Measurements from ENCODE around the gene ACSM3.
"Not testable (repeated sequence)": the region's sequence is repeated elsewhere in the genome, so short reads cannot be mapped to it uniquely, and the experiment has no call there.

ACSM3 gene

GRCh38 chr16:20784204-20784603 is 20.4 kb downstream of the ACSM3 start:
- H3K27ac ChIP-seq = no peak overlapping the region
- no peak for DNase-seq (ENCODE audit: low read depth, low spot score)
- no peak overlapping the region for H3K4me3 ChIP-seq
- H3K9me3 ChIP-seq (ENCODE audit: low read depth, low read length) = no peaks in the 10 kb centered on the region
- no peak overlapping the region for H3K9ac ChIP-seq (ENCODE audit: insufficient read length)
- H3K36me3 ChIP-seq (ENCODE audit: insufficient read depth, low read length) = no peaks in the 10 kb centered on the region
- TF ChIP-seq POLR2AphosphoS5 (IDR thresholded peaks at IDR 0.05; ENCODE audit: borderline replicate concordance, low read depth, low read length) (no peak), EZH2 (IDR thresholded peaks at IDR 0.05) (no peak), FOXP2 (optimal IDR thresholded peaks at IDR 0.05; ENCODE audit: control extremely low read depth, extremely low read length, insufficient read depth) (no peak)

- Histone ChIP-seq H3K27ac (no peak overlapping the region), H3K9me3 (ENCODE audit: low read depth, low read length) (no peaks in the 10 kb centered on the region), H3K4me3 (no peak overlapping the region), H3K9ac (ENCODE audit: insufficient read length) (no peak overlapping the region), H3K36me3 (ENCODE audit: insufficient read depth, low read length) (no peaks in the 10 kb centered on the region)
- DNase-seq (ENCODE audit: low read depth, low spot score) = no peak
- TF ChIP-seq FOXP2 (optimal IDR thresholded peaks at IDR 0.05; ENCODE audit: control extremely low read depth, extremely low read length, insufficient read depth) (no peak), POLR2AphosphoS5 (IDR thresholded peaks at IDR 0.05; ENCODE audit: borderline replicate concordance, low read depth, low read length) (no peak), EZH2 (IDR thresholded peaks at IDR 0.05) (no peak)
Observed at GRCh38 chr16:20789130-20789529, 25.3 kb downstream of the ACSM3 start.

- TF ChIP-seq EZH2 (IDR thresholded peaks at IDR 0.05) (no peak), FOXP2 (optimal IDR thresholded peaks at IDR 0.05; ENCODE audit: control extremely low read depth, extremely low read length, insufficient read depth) (no peak), POLR2AphosphoS5 (IDR thresholded peaks at IDR 0.05; ENCODE audit: borderline replicate concordance, low read depth, low read length) (no peak)
- no peak for DNase-seq (ENCODE audit: low read depth, low spot score)
- Histone ChIP-seq H3K36me3 (ENCODE audit: insufficient read depth, low read length) (no peaks in the 10 kb centered on the region), H3K27ac (no peak overlapping the region), H3K9ac (ENCODE audit: insufficient read length) (no peak overlapping the region), H3K4me3 (no peak overlapping the region), H3K9me3 (ENCODE audit: low read depth, low read length) (no peaks in the 10 kb centered on the region)
Observed at GRCh38 chr16:20791923-20792612, 28.3 kb downstream of the ACSM3 start.

- no peak for DNase-seq (ENCODE audit: low read depth, low spot score)
- peaks cover 20% of the 10 kb centered on the region for H3K36me3 ChIP-seq (ENCODE audit: insufficient read depth, low read length)
- H3K9me3 ChIP-seq (ENCODE audit: low read depth, low read length) = no peaks in the 10 kb centered on the region
- H3K4me3 ChIP-seq = no peak overlapping the region
- TF ChIP-seq FOXP2 (optimal IDR thresholded peaks at IDR 0.05; ENCODE audit: control extremely low read depth, extremely low read length, insufficient read depth) (no peak), POLR2AphosphoS5 (IDR thresholded peaks at IDR 0.05; ENCODE audit: borderline replicate concordance, low read depth, low read length) (no peak), EZH2 (IDR thresholded peaks at IDR 0.05) (no peak)
- H3K9ac ChIP-seq (ENCODE audit: insufficient read length) = no peak overlapping the region
- no peak overlapping the region for H3K27ac ChIP-seq
Observed at GRCh38 chr16:20798364-20798763, 34.5 kb downstream of the ACSM3 start.

- Histone ChIP-seq H3K36me3 (ENCODE audit: insufficient read depth, low read length) (peaks cover 20% of the 10 kb centered on the region), H3K27ac (no peak overlapping the region), H3K9me3 (ENCODE audit: low read depth, low read length) (no peaks in the 10 kb centered on the region), H3K4me3 (no peak overlapping the region), H3K9ac (ENCODE audit: insufficient read length) (no peak overlapping the region)
- DNase-seq (ENCODE audit: low read depth, low spot score) = no peak
- TF ChIP-seq EZH2 (IDR thresholded peaks at IDR 0.05) (no peak), POLR2AphosphoS5 (IDR thresholded peaks at IDR 0.05; ENCODE audit: borderline replicate concordance, low read depth, low read length) (no peak)
Observed at GRCh38 chr16:20799599-20799998, 35.8 kb downstream of the ACSM3 start.

- Histone ChIP-seq H3K36me3 (ENCODE audit: insufficient read depth, low read length) (peaks cover 20% of the 10 kb centered on the region), H3K9ac (ENCODE audit: insufficient read length) (no peak overlapping the region), H3K9me3 (ENCODE audit: low read depth, low read length) (no peaks in the 10 kb centered on the region), H3K4me3 (no peak overlapping the region), H3K27ac (no peak overlapping the region)
- no peak for TF ChIP-seq EZH2 (IDR thresholded peaks at IDR 0.05)
- TF ChIP-seq POLR2AphosphoS5 (IDR thresholded peaks at IDR 0.05; ENCODE audit: borderline replicate concordance, low read depth, low read length) = no peak
- TF ChIP-seq FOXP2 (optimal IDR thresholded peaks at IDR 0.05; ENCODE audit: control extremely low read depth, extremely low read length, insufficient read depth) = no peak
- no peak for DNase-seq (ENCODE audit: low read depth, low spot score)
Observed at GRCh38 chr16:20801278-20801677, 37.5 kb downstream of the ACSM3 start.

GRCh38 chr16:20803192-20803560 is 39.4 kb downstream of the ACSM3 start:
- H3K27ac ChIP-seq = no peak overlapping the region
- DNase-seq (ENCODE audit: low read depth, low spot score) = no peak
- no peak overlapping the region for H3K4me3 ChIP-seq
- TF ChIP-seq EZH2 (IDR thresholded peaks at IDR 0.05) (no peak), FOXP2 (optimal IDR thresholded peaks at IDR 0.05; ENCODE audit: control extremely low read depth, extremely low read length, insufficient read depth) (no peak), POLR2AphosphoS5 (IDR thresholded peaks at IDR 0.05; ENCODE audit: borderline replicate concordance, low read depth, low read length) (no peak)
- H3K9me3 ChIP-seq (ENCODE audit: low read depth, low read length) = no peaks in the 10 kb centered on the region
- H3K9ac ChIP-seq (ENCODE audit: insufficient read length) = no peak overlapping the region
- peaks cover 13% of the 10 kb centered on the region for H3K36me3 ChIP-seq (ENCODE audit: insufficient read depth, low read length)

- TF ChIP-seq FOXP2 (optimal IDR thresholded peaks at IDR 0.05; ENCODE audit: control extremely low read depth, extremely low read length, insufficient read depth) = no peak
- no peak for TF ChIP-seq POLR2AphosphoS5 (IDR thresholded peaks at IDR 0.05; ENCODE audit: borderline replicate concordance, low read depth, low read length)
- no peak for TF ChIP-seq EZH2 (IDR thresholded peaks at IDR 0.05)
- no peaks in the 10 kb centered on the region for H3K9me3 ChIP-seq (ENCODE audit: low read depth, low read length)
- DNase-seq (ENCODE audit: low read depth, low spot score) = no peak
- no peak overlapping the region; the same call in 1 of the 2 replicates for H3K27ac ChIP-seq
- no peak overlapping the region for H3K9ac ChIP-seq (ENCODE audit: insufficient read length)
- H3K36me3 ChIP-seq (ENCODE audit: insufficient read depth, low read length) = peaks cover 8% of the 10 kb centered on the region
- no peak overlapping the region for H3K4me3 ChIP-seq
Observed at GRCh38 chr16:20803561-20804214, 39.9 kb downstream of the ACSM3 start.

GRCh38 chr16:20805684-20806167 is 41.9 kb downstream of the ACSM3 start:
- not testable (repeated sequence) for DNase-seq (ENCODE audit: low read depth, low spot score); H3K36me3 ChIP-seq (ENCODE audit: insufficient read depth, low read length); H3K9me3 ChIP-seq (ENCODE audit: low read depth, low read length)
- peak overlapping the region; percentile 100 for H3K4me3 ChIP-seq
- H3K9ac ChIP-seq (ENCODE audit: insufficient read length) = peak overlapping the region; percentile 94
- H3K27ac ChIP-seq = peak overlapping the region; percentile 85
